GM19328 (cell line): ENCODE results near the gene ZNF853.

Experiments
- ATAC-seq: cut with Tn5 transposase; IDR thresholded peaks from one replicate; pipeline ENCODE4 v1.9.1; 2021; ENCODE audit warnings: mild to moderate bottlenecking, moderate library complexity; ENCODE audit not compliant: unreplicated experiment

ZNF853 gene

GRCh38 chr7:6604458-6604857 lies 11.0 kb upstream of the ZNF853 start:
- no peak for ATAC-seq

GRCh38 chr7:6606866-6607583 lies 8.4 kb upstream of the ZNF853 start:
- ATAC-seq: no peak

DNA sequence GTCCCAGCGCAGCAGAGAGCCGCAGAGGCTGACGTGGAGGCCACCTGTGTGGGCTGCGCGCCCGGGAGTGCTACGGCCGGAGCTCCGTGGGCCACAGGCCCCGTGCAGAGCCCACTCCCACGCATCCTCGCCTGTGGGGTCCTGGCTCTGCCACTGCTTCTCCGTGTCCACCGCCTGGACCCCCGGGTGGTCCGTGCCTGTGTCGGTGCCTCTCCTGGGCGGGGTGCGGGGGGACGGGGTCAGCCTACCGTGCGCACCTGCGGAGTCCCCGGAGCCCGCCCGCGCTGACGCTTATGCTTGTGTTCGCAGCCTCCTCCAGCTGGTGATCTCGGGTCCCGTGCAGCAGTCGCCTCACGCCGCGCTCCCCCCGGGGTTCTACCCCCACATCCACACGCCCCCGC lies 7.8 kb upstream of the ZNF853 start:
- ATAC-seq: no peak

GRCh38 chr7:6608081-6608480 lies 7.3 kb upstream of the ZNF853 start:
- ATAC-seq: no peak

DNA sequence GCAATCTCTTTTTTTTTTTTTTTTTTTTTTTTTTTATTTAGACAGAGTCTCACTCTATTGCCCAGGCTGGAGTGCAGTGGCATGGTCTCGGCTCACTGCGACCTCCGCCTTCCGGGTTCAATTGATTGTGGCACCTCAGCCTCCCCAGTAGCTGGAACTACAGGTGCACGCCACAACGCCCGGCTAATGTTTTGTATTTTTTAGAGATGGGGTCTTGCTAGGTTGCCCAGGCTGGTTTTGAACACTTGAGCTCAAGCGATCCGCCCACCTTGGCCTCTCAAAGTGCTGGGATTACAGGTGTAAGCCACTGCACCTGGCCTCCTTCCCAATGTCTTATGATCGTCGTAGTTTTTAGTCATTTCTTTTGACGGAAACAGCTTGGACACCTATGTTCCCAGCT lies 6.6 kb upstream of the ZNF853 start:
- no peak for ATAC-seq

DNA sequence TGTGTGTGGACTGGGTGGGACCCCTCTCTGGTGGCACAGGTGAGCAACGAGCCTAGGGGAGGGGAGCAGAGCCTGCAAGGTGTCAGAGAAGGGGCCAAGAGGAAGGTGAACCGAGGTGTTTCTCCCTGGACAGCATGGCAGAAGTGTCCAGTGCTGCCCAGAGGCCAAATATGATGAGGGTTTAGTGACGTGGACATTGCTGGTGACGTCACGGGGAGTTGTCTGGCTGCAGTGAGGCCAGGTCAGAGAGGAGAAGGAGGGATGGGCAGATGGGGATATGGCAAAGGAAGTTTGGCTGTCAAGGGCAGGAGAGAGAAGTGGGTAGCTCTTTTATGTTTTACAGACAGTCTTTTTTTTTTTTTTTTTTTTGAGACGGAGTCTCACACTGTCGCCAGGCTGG lies 2.6 kb upstream of the ZNF853 start:
- no peak for ATAC-seq

GRCh38 chr7:6613706-6614105 lies 1.7 kb upstream of the ZNF853 start:
- no peak for ATAC-seq

DNA sequence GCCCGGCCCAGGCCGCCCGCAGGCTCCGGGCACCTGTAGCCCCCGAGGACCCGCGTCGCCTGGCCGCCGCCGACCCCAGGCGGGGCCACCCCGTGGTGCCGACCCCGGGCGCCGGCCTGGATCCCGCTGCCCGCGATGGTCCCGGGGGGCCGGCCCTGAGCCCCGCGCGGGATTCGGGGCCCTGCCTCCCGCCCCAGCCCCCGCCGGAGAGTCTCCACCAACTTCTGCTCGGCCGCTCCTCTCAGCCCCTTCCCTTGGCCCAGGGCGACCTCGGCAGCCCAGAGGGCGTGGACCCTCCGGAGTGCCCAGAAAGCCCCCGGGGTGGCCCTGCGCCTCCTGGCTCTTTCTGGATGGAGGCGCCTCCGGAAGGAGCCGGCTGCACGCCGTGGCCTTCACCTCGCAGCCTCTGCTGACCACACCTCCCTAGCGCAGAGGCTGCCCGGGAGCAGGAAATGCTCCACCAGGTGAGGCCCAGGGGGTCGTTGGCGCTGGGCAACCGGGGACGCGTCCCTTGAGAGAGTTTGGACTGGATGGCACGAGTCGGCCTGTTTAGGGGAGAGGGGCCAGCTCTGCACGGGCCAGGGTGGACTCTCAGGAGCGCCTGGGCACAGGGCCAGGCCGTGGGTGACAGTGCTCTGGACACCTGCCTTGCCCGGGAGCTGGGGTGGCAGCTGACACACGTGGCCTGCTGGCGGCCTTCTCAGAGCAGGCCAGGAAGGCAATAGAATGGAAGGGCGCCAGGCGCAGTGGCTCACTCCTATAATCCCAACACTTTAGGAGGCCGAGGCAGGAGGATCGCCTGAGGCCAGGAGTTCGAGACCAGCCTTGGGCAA lies 529 bp downstream of the ZNF853 start:
- ATAC-seq: no peak

DNA sequence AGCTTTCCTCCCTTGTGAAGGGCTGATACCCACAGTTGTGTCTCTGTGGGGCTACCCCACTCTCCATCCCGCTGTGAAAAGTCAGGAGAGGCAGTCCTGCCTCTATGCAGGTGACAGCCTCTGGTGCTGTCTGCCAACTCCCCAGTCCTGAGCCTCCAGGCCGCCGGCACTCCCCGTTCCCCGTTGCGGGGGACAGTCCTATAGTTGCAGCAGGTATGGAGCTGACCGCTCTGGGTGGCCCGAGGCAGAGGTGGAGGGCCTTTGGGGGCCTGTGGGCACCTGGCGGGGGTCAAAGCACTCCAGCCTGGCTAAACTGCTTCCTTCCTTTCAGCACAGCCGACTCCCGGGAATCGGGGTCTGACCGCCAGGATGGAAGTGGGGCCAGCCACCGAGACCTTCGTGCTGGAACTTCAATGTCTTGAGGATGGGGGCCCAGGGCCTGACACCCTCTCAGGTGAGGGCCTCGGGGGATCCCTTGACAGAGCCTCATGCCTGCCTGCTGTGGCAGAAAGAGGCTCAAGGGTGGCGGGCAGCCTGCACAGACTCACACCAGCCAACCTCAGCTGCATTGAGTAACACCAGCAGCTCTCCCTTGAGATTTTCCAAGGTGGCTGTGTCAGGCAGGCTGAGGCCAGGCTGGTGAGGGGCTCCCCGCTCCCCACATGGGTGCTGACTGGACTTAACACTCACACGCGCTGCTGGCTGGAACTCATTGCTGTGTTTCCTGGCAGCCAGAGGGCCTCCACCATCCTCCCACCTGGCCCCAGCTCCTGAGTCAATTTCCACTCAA lies 1.6 kb downstream of the ZNF853 start:
- ATAC-seq: no peak

GRCh38 chr7:6618621-6619020 lies 3.2 kb downstream of the ZNF853 start:
- no peak for ATAC-seq

DNA sequence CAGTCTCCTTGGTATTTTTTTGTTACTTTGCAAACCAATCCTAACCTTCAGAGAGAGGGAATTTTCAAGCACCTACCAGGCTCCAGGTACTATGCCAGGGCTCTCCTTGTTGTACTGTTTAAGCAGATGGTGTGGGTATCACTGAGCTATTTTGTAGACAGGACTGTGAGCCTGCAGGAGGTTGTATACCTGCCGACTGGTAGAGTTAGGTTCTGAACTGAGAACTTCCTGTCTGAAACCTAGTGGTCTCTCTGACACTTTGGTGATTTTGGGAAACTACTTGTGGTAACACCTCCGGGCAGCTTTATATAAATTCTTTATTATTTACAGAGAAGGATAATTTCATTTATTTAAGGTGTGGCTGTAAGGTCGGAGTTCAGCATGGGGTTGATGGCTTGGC lies 4.6 kb downstream of the ZNF853 start:
- no peak for ATAC-seq

- no peak for ATAC-seq
These were observed 6.1 kb downstream of the ZNF853 start for GRCh38 chr7:6621195-6622133.

- no peak for ATAC-seq
These were observed 6.8 kb downstream of the ZNF853 start for GRCh38 chr7:6622134-6622710.

DNA sequence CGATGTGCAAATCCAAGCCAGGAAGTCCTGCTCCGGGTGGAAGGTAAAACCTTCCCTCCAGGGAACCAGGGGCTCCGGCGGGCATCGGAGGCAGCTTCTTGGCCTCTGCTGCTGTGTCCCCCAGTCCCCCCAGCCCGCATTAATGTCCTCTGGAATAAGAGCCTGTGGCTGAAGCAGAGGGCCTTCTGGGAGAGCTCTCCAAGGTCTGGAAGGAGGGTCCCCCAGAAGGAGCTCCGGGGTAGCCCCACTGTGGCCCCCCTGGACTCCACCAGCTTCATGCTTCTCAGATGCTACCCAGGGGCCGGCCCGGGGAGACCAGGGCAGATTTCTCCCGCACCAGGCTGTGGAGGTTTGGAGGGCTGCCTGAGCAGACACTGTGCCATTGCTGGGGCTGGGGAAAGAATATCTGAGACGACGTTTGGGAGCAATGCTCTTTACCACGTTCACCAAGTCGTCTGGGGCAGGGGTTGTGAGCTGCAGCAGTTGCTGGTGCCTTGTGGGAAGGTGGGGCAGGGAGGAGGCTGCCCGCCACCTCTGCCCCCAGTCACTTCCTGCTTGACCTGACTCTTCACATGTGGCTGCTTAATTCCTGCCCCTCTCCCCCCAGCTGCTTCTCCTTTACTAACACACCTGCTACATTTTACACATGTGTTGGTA lies 8.3 kb downstream of the ZNF853 start:
- no peak for ATAC-seq

DNA sequence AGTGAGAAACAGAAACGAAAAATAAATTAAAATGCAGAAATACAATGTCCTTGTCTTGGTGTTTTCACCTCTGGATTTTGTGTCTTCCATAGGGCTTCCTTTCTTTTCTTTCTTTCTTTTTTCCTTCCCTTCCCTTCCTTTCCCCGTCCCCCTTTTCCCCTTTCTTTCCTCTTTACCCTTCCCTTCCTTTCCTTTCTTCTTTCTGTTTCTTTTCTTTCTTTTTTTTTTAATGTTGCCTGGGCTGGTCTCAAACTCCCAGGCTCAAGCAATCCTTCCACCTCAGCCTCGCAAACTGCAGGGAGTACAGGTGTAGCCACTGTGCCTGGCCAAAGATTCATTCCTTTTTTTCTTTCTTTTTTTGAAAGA lies 8.8 kb downstream of the ZNF853 start:
- ATAC-seq: no peak

DNA sequence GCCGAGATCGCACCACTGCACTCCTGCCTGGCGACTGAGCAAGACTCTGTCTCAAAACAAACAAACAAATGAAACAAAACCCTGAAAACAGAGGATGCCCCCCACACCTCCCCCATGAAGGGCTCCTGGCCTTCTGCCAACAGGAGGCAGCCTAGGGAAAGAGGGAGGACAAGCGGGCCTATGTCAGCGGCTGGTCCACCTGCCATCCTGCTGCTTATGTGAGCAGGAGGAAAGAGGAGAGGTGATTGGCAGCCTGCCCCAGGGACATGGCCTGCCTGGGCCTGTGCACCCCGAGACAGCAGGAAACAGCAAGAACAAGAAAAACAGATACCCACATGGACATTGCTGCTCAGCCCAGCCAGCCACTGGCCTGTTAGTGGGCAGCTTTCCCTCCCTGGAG lies 12.6 kb downstream of the ZNF853 start:
- ATAC-seq: no peak

DNA sequence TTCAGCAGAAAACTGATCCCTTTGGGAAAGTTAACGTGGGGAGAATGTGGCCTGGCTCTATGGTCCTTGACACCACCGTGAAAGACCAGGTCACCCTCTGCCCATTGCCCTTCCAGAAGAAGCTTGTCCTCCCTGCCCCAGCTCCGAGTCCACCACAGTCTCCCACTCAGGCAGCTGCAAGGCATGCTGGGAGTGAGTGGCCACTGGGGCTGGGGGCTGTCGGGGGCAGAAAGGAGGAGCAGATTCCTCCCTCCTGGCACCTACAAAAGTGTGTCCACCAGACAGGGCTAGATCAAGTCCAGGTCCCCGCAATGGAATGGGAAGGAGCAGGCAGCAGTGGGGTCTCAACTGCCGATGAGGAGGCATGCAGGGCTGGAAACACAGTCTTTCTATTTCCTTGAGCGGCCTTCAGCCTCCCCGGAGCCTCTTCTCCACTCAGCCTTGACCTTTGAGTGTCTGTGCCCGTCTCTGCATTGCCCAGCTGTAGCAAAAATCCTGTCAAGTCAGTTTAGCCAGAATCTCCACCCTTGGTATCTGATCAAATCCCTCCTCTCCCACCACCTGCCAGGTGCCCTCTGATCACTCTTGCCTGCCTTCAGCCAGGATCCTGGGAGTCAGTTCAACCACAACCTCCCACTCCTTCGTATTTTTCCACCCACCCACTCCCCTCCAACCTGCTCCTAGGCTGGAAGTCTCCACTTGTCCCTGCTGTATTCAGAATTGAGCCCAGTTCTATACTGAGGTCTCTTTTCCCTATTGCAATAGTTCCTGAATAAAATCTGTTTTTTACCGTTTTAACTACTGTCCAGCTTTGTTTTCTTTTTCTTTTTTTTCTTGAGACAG lies 14.8 kb downstream of the ZNF853 start:
- ATAC-seq: no peak

DNA sequence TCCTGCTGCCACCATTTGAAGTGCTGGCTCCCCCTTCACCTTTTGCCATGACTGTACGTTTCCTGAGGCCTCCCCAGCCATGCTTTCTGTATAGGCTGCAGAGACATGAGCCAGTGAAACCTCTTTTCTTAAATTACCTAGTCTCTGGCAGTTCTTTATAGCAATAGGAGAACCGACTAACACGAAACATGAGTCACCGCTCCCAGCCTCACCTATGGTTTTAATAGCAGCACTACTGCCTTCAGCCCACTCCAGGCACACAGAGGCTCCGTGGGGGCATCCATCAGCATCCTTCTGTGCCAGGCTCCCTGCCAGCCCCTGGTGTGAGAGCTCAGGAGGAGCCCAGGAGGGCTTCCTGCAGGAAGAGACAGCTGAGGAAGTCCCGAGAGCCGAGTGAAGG lies 16.2 kb downstream of the ZNF853 start:
- ATAC-seq: no peak

- no peak for ATAC-seq
These were observed 18.6 kb downstream of the ZNF853 start for GRCh38 chr7:6634021-6634420.
